Measurements from ENCODE around the gene LY6G6D. TPM values are rescaled to one million over a fixed set of nuclear protein-coding genes. Genes with fewer than 3 reads are reported as not detected.

The LY6G6D gene
- total and polyA plus RNA-seq, 2 of the 13 experiments (the other 11 are each of a cell fraction or from before 2014, with no cell fraction given), result not detected

DNA sequence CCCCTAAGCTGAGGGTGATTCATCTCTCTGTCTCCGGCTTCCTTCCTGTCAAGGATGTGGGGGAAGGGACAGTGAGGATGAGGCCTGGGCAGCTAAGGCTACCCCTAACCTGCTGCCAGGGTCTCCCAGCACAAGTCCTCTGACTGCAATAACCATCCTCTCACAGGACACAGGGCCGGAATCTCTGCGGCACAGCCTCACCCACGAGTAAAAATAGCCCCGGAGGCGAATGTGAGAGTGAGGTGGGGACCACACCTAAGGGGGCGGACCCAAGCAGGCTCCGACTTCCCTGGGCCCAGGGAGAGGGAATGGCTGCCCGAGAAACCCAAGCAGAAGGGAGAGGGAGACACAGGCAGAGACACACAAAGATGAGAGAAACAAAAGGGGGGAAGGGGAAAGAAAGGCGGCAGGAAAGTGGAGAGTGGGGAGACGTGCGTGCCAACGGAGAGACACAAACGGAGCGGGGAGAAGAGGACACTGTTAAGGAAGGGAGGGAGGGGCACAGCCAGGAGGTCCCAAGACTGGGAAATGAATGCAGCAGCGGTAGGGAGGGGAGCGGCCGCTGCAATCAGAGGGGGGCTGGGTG, 19.8 kb downstream of the LY6G6D start (continued):
- TF ChIP-seq NFKB2 (CRISPR knock-in tag; IDR thresholded peaks at IDR 0.05; ENCODE audit: borderline replicate concordance) (peak; percentile 43; the same call in 1 of the 2 replicates), KLF15 (CRISPR knock-in tag; IDR thresholded peaks at IDR 0.05; ENCODE audit: borderline replicate concordance) (no peak), TAF1 (CRISPR knock-in tag; IDR thresholded peaks at IDR 0.05) (peak; percentile 69), SOX13 (IDR thresholded peaks at IDR 0.05) (no peak), SOX13 (CRISPR knock-in tag; conservative IDR thresholded peaks at IDR 0.05 in 1 of 2, IDR thresholded peaks at IDR 0.05 in 1 of 2) (peak in 1 of 2 experiments; percentile 28; a peak in 1 of 4 replicates), ZNF512B (CRISPR knock-in tag; IDR thresholded peaks at IDR 0.05; ENCODE audit: borderline replicate concordance) (no peak), ZNF550 (CRISPR knock-in tag; IDR thresholded peaks at IDR 0.05; ENCODE audit: borderline replicate concordance) (no peak), ZNF296 (CRISPR knock-in tag; conservative IDR thresholded peaks at IDR 0.05) (no peak), SIN3A (IDR thresholded peaks at IDR 0.05; ENCODE audit: borderline replicate concordance, low read depth, low read length) (peak; percentile 69; the same call in 1 of the 2 replicates), TBX3 (IDR thresholded peaks at IDR 0.05; ENCODE audit: borderline replicate concordance) (no peak), HNRNPL (IDR thresholded peaks at IDR 0.05; ENCODE audit: low read depth, low read length) (0 out of 2 replicates have a peak, but pooled peaks have one; percentile 41), NFATC3 (CRISPR knock-in tag; IDR thresholded peaks at IDR 0.05) (no peak), ZNF788 (CRISPR knock-in tag; IDR thresholded peaks at IDR 0.05; ENCODE audit: borderline replicate concordance) (peak; percentile 55; the same call in 1 of the 2 replicates), CCAR2 (optimal IDR thresholded peaks at IDR 0.05; ENCODE audit: low read depth, low read length) (peak; percentile 31), POLR2G (IDR thresholded peaks at IDR 0.05; ENCODE audit: low read depth, low read length) (peak; percentile 53; the same call in 1 of the 2 replicates), ZNF614 (CRISPR knock-in tag; IDR thresholded peaks at IDR 0.05; ENCODE audit: borderline replicate concordance) (peak; percentile 47; the same call in 1 of the 2 replicates), DZIP1 (CRISPR knock-in tag; IDR thresholded peaks at IDR 0.05) (0 out of 2 replicates have a peak, but pooled peaks have one; percentile 75), HMG20B (CRISPR knock-in tag; conservative IDR thresholded peaks at IDR 0.05) (no peak), MBD4 (IDR thresholded peaks at IDR 0.05; ENCODE audit: borderline replicate concordance, low read length) (no peak), AKAP8 (CRISPR knock-in tag; IDR thresholded peaks at IDR 0.05) (0 out of 2 replicates have a peak, but pooled peaks have one; percentile 43)
- TF ChIP-seq, protein P1, sequence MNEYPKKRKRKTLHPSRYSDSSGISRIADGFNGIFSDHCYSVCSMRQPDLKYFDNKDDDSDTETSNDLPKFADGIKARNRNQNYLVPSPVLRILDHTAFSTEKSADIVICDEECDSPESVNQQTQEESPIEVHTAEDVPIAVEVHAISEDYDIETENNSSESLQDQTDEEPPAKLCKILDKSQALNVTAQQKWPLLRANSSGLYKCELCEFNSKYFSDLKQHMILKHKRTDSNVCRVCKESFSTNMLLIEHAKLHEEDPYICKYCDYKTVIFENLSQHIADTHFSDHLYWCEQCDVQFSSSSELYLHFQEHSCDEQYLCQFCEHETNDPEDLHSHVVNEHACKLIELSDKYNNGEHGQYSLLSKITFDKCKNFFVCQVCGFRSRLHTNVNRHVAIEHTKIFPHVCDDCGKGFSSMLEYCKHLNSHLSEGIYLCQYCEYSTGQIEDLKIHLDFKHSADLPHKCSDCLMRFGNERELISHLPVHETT (CRISPR knock-in tag; conservative IDR thresholded peaks at IDR 0.05), result no peak
- TF ChIP-seq, protein P2, sequence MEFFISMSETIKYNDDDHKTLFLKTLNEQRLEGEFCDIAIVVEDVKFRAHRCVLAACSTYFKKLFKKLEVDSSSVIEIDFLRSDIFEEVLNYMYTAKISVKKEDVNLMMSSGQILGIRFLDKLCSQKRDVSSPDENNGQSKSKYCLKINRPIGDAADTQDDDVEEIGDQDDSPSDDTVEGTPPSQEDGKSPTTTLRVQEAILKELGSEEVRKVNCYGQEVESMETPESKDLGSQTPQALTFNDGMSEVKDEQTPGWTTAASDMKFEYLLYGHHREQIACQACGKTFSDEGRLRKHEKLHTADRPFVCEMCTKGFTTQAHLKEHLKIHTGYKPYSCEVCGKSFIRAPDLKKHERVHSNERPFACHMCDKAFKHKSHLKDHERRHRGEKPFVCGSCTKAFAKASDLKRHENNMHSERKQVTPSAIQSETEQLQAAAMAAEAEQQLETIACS (CRISPR knock-in tag; IDR thresholded peaks at IDR 0.05), result no peak

All from HepG2 (cell line).